Adrenal gland (tissue), 12 donors: Measurements from ENCODE around the gene QKI. TPM values are rescaled to one million over a fixed set of nuclear protein-coding genes. Genes with fewer than 3 reads are reported as not detected.
"Not testable (repeated sequence)": the region's sequence is repeated elsewhere in the genome, so short reads cannot be mapped to it uniquely, and the experiment has no call there.

Experiments
- DNase-seq, 7 donors: peaks; one replicate each; pipeline ENCODE4 v3.0.0-alpha.2; 2019 to 2020
- H3K27ac ChIP-seq, 5 donors: fragments of 200-600 bp; sonication (generic) in 4 of 5; 1 replicate in 3 of 5; 2 replicates in 2 of 5; pipeline versions ENCODE4 v1.5.1 to v1.8.0; 2016 to 2020; ENCODE audit warnings: mild to moderate bottlenecking in 1 of 5
- H3K27me3 ChIP-seq: fragments of 200-600 bp; 2 replicates; pipeline ENCODE4 v1.8.0; 2021
- H3K36me3 ChIP-seq, 2 donors: fragments of 200-600 bp; replicated peaks in 1 of 2; 1 replicate in 1 of 2; 2 replicates in 1 of 2; pipeline versions ENCODE4 v1.5.1 to v1.8.0; 2018 to 2022
- H3K4me1 ChIP-seq, 2 donors: fragments of 200-600 bp; replicated peaks in 1 of 2; 1 replicate in 1 of 2; 2 replicates in 1 of 2; pipeline versions ENCODE4 v1.5.1 to v1.8.0; 2018 to 2021
- H3K4me3 ChIP-seq, 4 donors: fragments of 200-600 bp; sonication (generic) in 3 of 4; one replicate each; pipeline ENCODE4 v1.5.1; 2016 to 2018
- H3K9me3 ChIP-seq, 3 donors: fragments of 200-600 bp; sonication (generic) in 1 of 3; replicated peaks in 1 of 3; 1 replicate in 2 of 3; 2 replicates in 1 of 3; pipeline versions ENCODE4 v1.5.1 to v1.8.0; 2016 to 2021
- CTCF ChIP-seq, 6 experiments: fragments of 450-650 bp in 4 of 6; fragments of 200-600 bp in 2 of 6; sonication (generic) in 1 of 6; IDR thresholded peaks; 1 replicate in 5 of 6; 2 replicates in 1 of 6; pipeline versions ENCODE4 v1.5.1 to v1.8.0; 2016 to 2021; ENCODE audit warnings: antibody characterized with exemption in 6 of 6, mild to moderate bottlenecking in 2 of 6, moderate library complexity in 1 of 6
- POLR2A ChIP-seq, 2 donors: fragments of 450-650 bp; IDR thresholded peaks; one replicate each; pipeline ENCODE4 v1.6.1; 2017; ENCODE audit warnings: antibody characterized with exemption in 2 of 2, mild to moderate bottlenecking in 2 of 2, moderate library complexity in 1 of 2
- WGBS, 4 donors: extraction: QIAGEN DNeasy Blood & Tissue Kit in 2 of 4; methylation state at CpG; one replicate each; pipeline versions ENCODE4 v1.1.5 to v1.1.7; 2013 to 2017; 5-methylcytosine and 5-hydroxymethylcytosine counted together
- intact Hi-C, 2 donors: fragments of 100-400 bp; cut with DNase I; formaldehyde crosslinking; loops; one replicate each; pipeline versions ENCODE4 v1.14.1 to v1.15.0; 2022 to 2023
- polyA plus RNA-seq, 3 donors: library from polyadenylated mRNA; stranded (reverse); fragments of 200-250 nt in 2 of 3; fragments of 350-450 nt in 1 of 3; fragmentation: Illumina TruSeq in 1 of 3; extraction: RNeasy Lipid Tissue Mini Kit (QIAGEN cat#74804) in 1 of 3; gene quantifications; one replicate each; pipeline ENCODE4 v1.2.3, GENCODE V29; 2013 to 2014
- total RNA-seq, 9 donors: library from RNA; depleted of rRNA in 4 of 9; stranded (reverse); fragments of >200 nt in 4 of 9; fragments of 120-200 nt in 1 of 9; fragmentation: NEBNext Ultra II Directional in 1 of 9; extraction: Animal tissue kit (Norgen Biotek cat#: 25700) in 1 of 9; gene quantifications; one replicate each; pipeline versions ENCODE4 v1.1.0 to v1.2.4, GENCODE V29; 2013 to 2023
- donor health status: healthy with polysubstance abuse.
- donor health status: Bipolar disorder and iron deficiency.
- donor health status: DM: yes; HTN: yes; CAD: no.
- donor health status: DM: no; HTN: no; CAD: no.
- donor health status: DM: no; HTN: no; CAD: no.
- donor health status: DM: yes; HTN: yes; CAD: no.

The QKI gene
- total and polyA plus RNA-seq, 12 donors, result 10.3 to 207 (median 130) TPM

GRCh38 chr6:163468738-163469137 is 54.2 kb downstream of the QKI start:
- intact Hi-C loops, result no loop called here
- H3K4me3 ChIP-seq, result no peak overlapping the region
- H3K27me3 ChIP-seq, result no peaks in the 10 kb centered on the region
- 43 to 51% (median 48%) methylated on average over 3 of the region's 3 CpGs for WGBS, 4 donors
- TF ChIP-seq CTCF (IDR thresholded peaks at IDR 0.05) (no peak), POLR2A (IDR thresholded peaks at IDR 0.05) (no peak)
- H3K4me1 ChIP-seq, result peaks cover 0 to 40% of the 10 kb centered on the region in 2 donors
- no peak for DNase-seq
- no peaks in the 10 kb centered on the region for H3K9me3 ChIP-seq
- H3K27ac ChIP-seq, result no peak overlapping the region
- H3K36me3 ChIP-seq, result no peaks in the 10 kb centered on the region

DNA sequence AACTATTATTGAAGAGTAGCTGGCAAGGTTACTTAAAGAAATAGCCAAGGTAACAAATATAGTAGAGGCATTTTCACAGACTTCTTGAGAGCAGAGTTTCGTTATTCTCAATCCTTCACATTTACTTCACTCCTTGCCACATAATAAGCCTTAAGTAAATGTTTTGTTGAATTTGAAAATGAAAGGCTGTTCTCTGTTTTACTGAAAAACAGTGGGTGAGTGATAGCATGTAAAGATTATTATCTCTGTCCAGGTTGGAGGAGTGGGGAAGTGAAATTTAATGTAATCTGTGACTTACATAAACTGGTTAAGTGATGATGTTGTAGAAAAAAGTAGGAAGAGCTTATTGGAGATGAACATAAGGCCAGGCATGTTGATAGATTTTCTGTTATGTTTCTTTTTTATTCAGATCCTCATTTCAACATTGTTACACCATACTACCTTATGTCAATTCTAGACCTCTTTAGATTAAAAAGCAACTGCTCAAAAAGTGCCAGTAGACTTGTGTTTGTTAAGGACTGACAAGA is 55.0 kb downstream of the QKI start:
- no peaks in the 10 kb centered on the region for H3K36me3 ChIP-seq
- no peak overlapping the region for H3K4me3 ChIP-seq
- 89 to 100% (median 92%) methylated on average over 1 of the region's 1 CpG for WGBS, 4 donors
- TF ChIP-seq POLR2A (IDR thresholded peaks at IDR 0.05) (no peak), CTCF (IDR thresholded peaks at IDR 0.05) (no peak)
- H3K27ac ChIP-seq, result no peak overlapping the region
- intact Hi-C loops, result no loop called here
- peaks cover 0 to 45% of the 10 kb centered on the region in 2 donors for H3K4me1 ChIP-seq
- H3K27me3 ChIP-seq, result no peaks in the 10 kb centered on the region
- DNase-seq, result no peak
- H3K9me3 ChIP-seq, result no peaks in the 10 kb centered on the region

DNA sequence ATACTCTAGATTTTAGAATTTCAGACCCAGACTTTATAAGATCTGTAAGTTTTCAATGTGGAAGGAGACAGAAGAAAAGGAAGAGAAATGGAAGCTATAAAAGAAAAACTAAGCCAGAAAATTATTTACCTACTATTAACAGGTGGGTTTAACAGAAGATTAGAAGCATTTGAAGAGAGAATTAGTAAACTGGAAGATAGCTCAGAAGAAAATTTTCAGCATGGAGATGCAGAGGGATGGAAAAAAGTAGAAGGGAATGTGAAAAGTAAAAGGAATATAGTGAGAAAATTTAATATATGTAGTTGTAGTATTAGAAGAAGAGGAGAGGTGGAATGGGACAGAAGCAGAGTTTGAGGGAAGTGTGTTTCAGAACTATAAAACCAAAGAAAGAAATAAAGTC is 56.1 kb downstream of the QKI start:
- TF ChIP-seq CTCF (IDR thresholded peaks at IDR 0.05) (no peak), POLR2A (IDR thresholded peaks at IDR 0.05) (no peak)
- Histone ChIP-seq H3K4me1 (peaks cover 0 to 53% of the 10 kb centered on the region in 2 donors), H3K4me3 (no peak overlapping the region), H3K27ac (no peak overlapping the region), H3K27me3 (no peaks in the 10 kb centered on the region), H3K9me3 (no peaks in the 10 kb centered on the region), H3K36me3 (no peaks in the 10 kb centered on the region)
- intact Hi-C loops, result no loop called here
- no peak for DNase-seq

DNA sequence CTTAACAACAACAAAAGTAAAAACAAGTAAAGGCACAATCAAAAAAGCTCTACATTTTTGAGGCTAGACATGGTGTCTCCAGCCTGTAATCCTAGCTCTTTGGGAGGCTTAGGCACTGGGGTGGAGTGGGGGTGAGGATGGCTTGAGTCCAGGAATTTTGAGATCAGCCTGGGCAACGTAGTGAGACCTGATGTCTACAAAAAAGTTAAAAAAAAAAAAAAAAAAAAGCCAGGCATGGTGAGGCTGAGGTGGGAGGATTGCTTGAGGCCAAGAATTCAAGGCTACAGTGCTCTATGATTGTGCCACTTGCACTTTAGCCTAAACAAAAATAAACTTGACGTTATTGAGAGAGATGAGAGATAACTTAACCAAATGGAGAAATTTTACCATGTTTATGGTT is 60.1 kb downstream of the QKI start:
- H3K27ac ChIP-seq, result no peak overlapping the region
- no peaks in the 10 kb centered on the region for H3K9me3 ChIP-seq
- TF ChIP-seq POLR2A (IDR thresholded peaks at IDR 0.05) (no peak), CTCF (IDR thresholded peaks at IDR 0.05) (no peak)
- no peak overlapping the region for H3K4me3 ChIP-seq
- peaks cover 0 to 10% of the 10 kb centered on the region in 2 donors for H3K36me3 ChIP-seq
- no peaks in the 10 kb centered on the region for H3K27me3 ChIP-seq
- intact Hi-C loops, result no loop called here
- WGBS, 4 donors, result 61 to 81% (median 72%) methylated on average over 2 of the region's 2 CpGs
- no peak for DNase-seq
- H3K4me1 ChIP-seq, result peaks cover 0 to 28% of the 10 kb centered on the region in 2 donors

DNA sequence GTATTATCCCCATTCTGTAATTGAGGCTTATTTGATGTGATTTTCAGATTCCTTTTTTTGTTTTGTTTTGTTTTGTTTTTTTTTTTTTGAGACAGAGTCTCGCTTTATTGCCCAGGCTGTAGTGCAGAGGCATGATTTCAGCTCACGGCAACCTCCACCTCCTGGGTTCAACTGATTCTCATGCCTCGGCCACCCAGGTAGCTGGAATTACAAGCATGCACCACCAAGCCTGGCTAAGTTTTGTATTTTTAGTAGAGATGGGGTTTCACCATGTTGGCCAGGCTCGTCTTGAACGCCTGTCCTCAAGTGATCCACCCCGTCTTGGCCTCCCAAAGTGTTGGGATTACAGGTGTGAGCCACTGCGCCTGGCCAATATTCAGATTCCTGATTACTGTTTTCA is 62.4 kb downstream of the QKI start:
- H3K9me3 ChIP-seq, DNase-seq, H3K4me3 ChIP-seq, H3K27me3 ChIP-seq, intact Hi-C loops, H3K27ac ChIP-seq: not testable (repeated sequence)
- Histone ChIP-seq H3K4me1 (peaks cover 0 to 23% of the 10 kb centered on the region in 2 donors), H3K36me3 (peaks cover 0 to 12% of the 10 kb centered on the region in 2 donors)
- WGBS, 4 donors, result 95 to 98% (median 95%) methylated on average over 7 of the region's 7 CpGs
